Dermis blood vessel endothelial cell (primary cell): ENCODE measurements around the gene TPPP3. TPM values are rescaled to one million over a fixed set of nuclear protein-coding genes. Genes with fewer than 3 reads are reported as not detected.

Source experiments
- DNase-seq: peaks from one replicate; pipeline ENCODE4 v3.0.0; 2010
- total RNA-seq: library from RNA; depleted of rRNA; stranded (reverse); fragments of >200 nt; gene quantifications from 2 replicates; pipeline ENCODE4 v1.2.3, GENCODE V29; 2014

Gene TPPP3
- total RNA-seq = 0.19 TPM in 1 of 2 replicates, not detected in the other

DNA sequence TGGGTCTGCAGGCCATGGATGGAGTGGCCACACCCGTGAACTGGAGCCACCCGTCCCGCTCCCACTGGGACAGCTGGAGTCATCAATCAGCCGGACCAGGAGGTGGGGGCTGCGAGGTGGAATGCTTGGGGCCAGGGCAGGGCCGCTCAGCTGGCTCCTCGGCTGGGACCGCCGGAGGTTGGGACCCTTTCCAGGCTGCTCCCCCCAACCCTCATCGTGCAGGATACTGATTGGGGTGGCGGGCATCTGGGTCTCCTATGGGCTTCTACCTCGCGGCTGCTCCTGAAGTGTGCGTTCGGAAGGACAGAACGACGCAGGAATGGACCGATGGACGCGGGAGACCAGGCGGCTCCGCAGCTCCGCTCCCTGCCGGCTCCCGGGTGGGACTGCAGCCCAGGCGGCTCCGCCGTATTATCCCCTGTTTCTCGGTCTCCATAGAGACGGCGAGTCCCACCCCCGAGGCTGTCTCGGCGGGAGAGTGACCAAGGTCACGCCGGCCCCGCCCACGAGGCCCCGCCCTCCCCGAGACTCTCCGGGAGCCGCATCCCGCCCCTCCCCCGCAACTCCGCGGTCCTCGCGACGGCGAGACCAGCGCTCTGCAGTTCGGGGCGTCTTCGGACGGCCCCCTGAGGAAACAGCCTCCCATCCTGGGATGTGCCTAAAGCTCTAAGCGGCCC lies at the start of gene TPPP3:
TPPP3 (minus strand) TSS at position 388 of the 677 bp plus-strand sequence. CDS start 2,387 bp downstream, outside the sequence.
- peak; percentile 84 for DNase-seq

DNA sequence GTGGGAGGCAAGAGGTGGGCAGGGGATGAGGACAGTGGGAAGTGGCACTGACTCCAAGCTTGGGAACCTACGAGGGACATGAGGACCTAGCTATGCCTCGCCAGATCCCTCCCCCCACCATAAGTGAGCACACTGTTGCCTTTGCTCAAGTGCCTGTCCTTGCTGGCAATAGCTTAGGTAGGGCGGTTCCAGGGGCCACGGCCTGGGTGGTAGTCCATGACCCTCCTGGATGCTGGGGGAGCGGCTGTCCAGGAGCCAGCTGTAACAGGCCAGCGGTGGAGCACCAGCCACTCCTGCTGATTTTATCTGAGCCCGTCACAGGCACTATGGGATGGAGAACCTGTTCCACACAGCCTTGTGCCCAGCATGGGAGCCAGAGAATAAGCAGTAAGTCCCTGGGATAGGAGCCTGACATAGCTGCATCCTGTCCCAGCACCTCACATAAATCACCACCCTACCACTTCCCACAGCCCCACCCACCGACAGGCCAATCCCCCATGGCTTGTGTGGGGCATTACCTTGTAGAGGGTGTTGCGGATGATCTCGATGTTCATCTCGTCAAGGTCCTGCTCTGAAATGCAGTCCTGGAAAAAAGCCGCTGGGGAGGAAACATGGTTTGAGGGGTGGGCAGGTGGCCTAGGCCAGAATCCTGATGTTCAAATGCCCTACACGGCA lies 49.4 kb upstream of the TPPP3 start:
- DNase-seq = no peak

DNA sequence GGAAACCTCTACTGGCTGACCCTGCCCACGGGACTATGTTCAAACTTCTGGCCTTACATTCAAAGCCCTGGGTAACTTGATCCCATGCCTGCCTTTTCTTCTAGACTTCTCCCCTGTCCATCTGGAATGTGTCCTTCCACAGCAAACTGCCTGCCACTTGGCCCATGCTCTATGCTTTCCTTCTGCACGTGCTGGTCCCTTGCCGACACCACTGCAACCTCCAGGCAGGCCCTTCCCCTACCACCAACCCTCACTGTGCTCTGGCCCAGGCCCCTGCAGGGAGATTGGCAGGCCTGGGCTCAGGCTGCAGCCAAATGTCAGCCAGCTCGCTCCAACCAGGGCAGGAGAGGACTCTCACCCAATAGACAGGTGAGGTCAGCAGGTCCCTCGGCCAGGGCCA lies 48.6 kb upstream of the TPPP3 start:
- no peak for DNase-seq

DNA sequence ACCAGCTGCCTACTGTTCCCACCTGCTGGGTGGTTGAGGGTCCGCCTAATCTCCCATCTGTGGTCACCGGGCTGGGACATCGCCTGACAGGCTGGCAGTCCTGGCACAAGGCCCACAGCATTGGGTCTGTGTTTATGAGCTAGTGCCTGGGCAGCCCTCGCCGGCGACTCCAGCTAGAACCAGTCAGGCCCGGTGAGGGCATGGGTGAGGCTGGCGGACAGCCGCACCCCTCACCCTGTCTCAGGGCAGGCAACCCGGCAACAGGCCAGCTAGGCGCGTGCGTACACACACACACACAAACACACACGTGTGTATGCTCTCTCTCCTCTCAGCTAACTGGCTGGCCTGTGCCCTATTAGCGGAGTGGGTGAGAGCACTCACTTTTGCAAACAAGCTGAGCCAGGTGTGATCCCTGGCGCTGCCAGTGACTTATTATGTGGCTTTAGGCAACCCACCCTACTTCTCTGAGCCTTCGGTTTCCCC lies 48.0 kb upstream of the TPPP3 start:
- no peak for DNase-seq

GRCh38 chr16:67438824-67439393 lies 45.6 kb upstream of the TPPP3 start:
- no peak for DNase-seq

DNA sequence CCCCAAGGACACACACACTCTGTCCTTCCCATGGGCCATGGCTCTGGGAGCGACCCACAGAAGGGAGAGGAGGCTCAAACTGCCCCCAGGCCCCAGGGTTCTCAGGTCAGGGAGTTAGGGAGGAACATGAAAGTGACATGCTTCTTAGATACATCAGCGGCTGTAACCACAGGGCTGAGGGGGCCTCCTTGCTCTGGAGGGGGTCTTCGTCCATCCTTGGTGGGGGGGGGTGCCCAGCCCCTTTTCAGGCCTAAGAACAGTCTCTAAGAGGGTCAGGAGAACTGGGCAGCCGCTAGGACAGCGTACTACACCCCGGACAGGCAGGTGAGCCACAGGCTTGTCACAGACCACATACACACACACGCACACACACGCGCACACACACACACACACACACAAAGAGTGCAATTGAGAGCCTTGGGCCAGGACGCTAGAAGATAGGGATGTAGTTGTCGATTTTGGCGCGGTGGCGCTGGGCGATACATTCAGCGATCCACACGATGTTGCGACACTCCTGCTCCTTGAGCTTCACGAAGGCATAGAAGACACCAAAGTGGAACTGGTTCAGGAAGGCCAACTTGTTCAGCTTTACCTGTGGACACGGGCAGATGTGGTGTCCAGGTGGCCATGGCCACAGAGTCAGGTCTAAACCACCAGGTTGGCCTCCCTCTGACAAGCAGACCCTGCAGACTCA lies 44.9 kb upstream of the TPPP3 start:
- DNase-seq = no peak

GRCh38 chr16:67437513-67437912 lies 44.2 kb upstream of the TPPP3 start:
- DNase-seq = no peak

- DNase-seq = no peak
These were observed 43.4 kb upstream of the TPPP3 start for GRCh38 chr16:67436640-67437193.

DNA sequence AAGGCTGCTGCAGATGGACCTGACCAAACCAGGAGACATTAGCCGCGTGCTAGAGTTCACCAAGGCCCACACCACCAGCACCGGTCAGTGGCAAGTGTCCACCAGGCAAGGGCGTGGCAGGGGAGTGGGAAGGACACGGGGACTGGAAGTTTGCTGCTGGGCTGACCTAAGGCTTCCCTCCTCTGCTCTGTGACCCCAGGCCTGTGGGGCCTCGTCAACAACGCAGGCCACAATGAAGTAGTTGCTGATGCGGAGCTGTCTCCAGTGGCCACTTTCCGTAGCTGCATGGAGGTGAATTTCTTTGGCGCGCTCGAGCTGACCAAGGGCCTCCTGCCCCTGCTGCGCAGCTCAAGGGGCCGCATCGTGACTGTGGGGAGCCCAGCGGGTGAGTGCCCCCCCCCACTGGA lies 42.5 kb upstream of the TPPP3 start:
- no peak for DNase-seq

DNA sequence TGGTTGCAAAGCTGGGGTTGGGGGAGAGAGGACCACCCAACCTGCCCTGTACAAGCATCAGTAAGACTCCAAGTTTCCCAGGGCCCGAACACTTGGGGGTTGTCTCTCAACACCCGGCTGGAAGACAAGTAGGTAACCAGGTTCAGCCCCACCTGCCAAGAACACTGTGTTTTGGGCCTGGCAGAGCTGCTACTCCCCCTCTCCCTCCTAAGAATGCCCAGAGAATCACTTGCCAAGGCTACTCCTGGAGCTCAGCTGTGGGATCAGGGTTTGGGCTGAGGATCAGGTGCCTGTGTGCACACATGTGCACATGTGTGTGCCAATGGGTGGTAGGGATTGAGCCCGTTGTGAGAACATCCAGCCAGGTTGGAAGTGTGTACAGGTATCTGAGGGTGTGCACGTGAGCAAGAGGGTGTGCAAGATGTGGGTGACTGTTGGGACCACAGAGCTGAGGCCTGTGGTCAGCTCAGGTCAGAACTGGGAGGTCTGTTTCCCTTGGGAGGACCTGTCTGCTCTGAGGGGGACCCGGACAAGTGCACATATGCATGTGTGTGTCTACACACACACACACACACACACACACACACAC lies 39.9 kb upstream of the TPPP3 start:
- no peak for DNase-seq

- no peak for DNase-seq
These were observed 39.2 kb upstream of the TPPP3 start for GRCh38 chr16:67432506-67432890.

DNA sequence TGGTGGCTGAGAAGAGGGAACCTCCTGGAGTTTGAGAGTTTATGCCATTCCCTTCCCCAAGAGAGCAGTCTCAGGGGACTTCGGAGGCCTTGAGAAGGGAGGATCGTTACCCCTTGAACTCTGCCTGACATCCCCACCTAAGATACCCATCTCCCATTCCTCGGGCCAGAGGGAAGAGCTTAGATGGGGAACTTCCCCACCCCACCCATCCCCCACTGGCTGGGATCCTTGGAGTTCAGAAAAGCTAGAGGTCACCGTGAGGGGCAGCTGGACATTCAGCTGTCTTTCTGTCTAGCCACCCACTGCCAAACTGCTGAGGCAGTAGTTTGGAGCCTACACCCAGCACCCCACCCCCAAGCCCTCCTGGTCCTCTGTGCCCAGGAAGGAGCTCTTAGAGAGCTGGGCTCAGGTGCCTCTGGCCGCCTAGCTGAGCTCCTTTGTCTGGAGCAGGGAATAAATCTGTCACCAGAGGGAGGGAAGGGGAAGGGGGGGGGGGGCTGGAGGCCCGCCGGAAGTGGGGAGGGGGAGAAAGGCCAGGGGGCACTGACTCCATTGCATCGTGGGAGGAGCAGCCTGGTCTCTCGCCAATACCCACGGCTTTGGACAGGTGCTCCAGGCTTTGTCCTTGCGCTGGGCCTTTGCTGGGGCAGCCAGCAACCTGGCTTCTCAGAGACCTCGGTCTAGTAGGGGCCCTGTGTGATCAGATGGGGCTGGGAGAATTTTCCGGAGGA lies 38.6 kb upstream of the TPPP3 start:
- no peak for DNase-seq

DNA sequence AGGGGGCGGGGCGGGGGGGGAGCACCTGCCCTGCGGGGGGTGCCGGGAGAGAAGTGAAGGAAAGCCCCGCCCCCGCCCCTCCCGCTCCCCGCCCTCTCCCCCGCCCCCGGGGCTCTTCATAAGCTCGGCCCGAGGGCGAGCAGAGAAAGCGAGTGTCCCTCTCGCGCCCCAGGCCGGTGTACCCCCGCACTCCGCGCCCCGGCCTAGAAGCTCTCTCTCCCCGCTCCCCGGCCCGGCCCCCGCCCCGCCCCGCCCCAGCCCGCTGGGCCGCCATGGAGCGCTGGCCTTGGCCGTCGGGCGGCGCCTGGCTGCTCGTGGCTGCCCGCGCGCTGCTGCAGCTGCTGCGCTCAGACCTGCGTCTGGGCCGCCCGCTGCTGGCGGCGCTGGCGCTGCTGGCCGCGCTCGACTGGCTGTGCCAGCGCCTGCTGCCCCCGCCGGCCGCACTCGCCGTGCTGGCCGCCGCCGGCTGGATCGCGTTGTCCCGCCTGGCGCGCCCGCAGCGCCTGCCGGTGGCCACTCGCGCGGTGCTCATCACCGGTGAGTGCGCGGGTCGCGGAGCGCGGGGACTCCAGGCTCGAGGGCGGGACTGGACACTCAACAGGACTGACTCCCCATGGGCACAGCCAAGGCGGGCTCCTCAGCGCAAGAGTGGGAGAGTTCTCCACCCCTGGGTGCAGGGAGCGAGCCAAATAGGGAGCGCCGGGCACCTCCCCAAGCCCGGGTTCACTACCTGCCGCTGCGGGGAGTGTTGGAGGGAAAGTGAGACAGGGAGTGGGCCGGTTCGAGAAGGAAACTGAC lies 37.9 kb upstream of the TPPP3 start, which contains the start of gene HSD11B2:
HSD11B2 (plus strand) TSS at position 145 of the 798 bp plus-strand sequence; CDS start at position 273, 128 bp downstream.
- peak; percentile 72 for DNase-seq

- peak; percentile 15 for DNase-seq
These were observed 37.2 kb upstream of the TPPP3 start for GRCh38 chr16:67430504-67430976.

DNA sequence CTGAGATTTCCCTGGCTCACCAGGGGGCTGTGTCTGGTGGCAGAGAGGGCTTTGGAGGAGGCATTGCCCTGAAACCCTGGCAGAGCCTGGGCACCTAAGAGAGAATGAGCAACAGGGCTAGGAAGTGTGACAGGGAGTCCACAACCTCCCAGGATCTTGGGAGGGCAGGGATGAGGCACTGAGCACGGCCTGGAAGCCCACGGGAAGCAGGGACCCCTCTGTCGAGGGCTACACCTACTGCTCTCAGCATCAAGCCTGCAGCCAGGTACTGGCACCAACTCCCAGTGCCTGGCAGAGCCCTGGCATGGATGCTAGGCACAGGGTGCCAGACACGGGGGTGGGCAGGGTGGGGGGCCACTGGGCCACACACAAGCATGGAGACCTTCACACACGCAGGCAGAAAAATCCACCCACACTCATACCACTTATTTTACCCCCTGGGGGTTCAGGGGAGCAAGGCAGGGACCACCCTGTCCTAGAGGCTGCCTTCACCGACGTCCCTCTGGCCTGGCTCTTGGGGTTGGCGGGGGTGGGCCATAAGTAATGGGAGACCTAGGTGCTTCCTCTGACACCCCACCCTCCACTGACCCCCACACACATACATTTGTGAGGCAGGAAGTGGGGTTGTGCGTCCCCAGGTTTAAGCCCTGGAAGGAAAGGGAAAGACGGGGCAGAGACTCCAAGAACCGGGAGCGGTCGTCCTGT lies 36.7 kb upstream of the TPPP3 start:
- no peak for DNase-seq

- DNase-seq = no peak
These were observed 35.9 kb upstream of the TPPP3 start for GRCh38 chr16:67429053-67429798.

DNA sequence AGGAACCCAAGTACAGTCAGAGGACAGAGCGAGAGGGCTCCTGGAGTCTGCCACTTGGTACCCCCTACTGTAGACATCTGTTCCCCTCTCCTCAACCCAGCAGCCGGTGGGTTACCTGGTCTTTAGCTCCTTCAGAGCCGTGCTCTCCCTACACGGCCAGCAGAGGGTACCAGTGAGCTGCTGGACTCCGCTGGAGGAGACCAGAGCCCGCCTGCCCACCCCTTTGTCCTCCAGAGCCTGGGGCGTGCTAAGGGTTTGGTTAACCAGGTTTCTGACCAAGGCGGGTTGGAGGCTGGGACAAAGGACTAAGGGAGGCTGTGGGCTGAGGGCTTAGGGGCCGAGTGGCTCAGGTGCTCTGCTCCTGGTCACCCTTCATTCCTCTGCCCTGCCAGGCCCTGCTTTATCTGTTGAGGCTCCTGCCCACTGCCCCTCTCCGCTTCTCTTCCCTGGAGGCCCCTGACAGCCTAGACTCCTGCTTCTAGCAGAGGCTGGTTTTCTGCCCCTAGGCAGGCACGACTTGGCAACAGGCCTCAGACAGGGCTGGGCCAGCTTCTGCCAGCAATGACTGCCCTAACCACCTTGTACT lies 34.9 kb upstream of the TPPP3 start:
- peak; percentile 82 for DNase-seq

- DNase-seq = no peak
These were observed 33.7 kb upstream of the TPPP3 start for GRCh38 chr16:67426950-67427349.

GRCh38 chr16:67426022-67426421 lies 32.7 kb upstream of the TPPP3 start:
- no peak for DNase-seq
